ENCODE measurements around the gene RAD51B. TPM values are rescaled to one million over a fixed set of nuclear protein-coding genes. Genes with fewer than 3 reads are reported as not detected.
A peak's percentile ranks its signal among the peaks of the same experiment; 100 is the strongest.

RAD51B gene
- polyA plus RNA-seq, 3 donors, result 3.6 to 11.6 (median 9.4) TPM

- Mint-ChIP-seq H3K4me3 (no peak overlapping the region), H3K9me3 (no peaks in the 10 kb centered on the region), H3K27ac (peak overlapping the region in 1 of 7 donors; percentile 20), H3K36me3 (peaks cover 0 to 4% of the 10 kb centered on the region in 2 donors), H3K27me3 (ENCODE audit: low read depth in 3 of 3) (no peaks in the 10 kb centered on the region), H3K4me1 (peaks cover 28% of the 10 kb centered on the region)
- Histone ChIP-seq H3K27me3 (ENCODE audit: control insufficient read depth in 2 of 2, insufficient read depth in 2 of 2, low read length in 2 of 2) (no peaks in the 10 kb centered on the region), H3K4me1 (ENCODE audit: control insufficient read depth in 1 of 2, insufficient read depth in 2 of 2, low read length in 2 of 2) (peaks cover 13% of the 10 kb centered on the region in 2 donors), H2AFZ (ENCODE audit: insufficient read depth, low read depth, low read length, poor library complexity, severe bottlenecking) (no peak overlapping the region), H3K9ac (ENCODE audit: insufficient read depth, low read length, poor library complexity, severe bottlenecking) (no peak overlapping the region), H3K27ac (ENCODE audit: low read depth in 1 of 2, low read length in 2 of 2) (no peak overlapping the region), H4K20me1 (ENCODE audit: insufficient read depth, low read length) (no peaks in the 10 kb centered on the region), H3K79me2 (ENCODE audit: insufficient read depth, low read length) (no peaks in the 10 kb centered on the region), H3K36me3 (replicated peaks in 1 of 2; ENCODE audit: control insufficient read depth in 1 of 2, insufficient read depth in 2 of 2, low read length in 2 of 2) (no peaks in the 10 kb centered on the region), H3K9me3 (replicated peaks in 1 of 2; ENCODE audit: control insufficient read depth in 1 of 2, insufficient read depth in 1 of 2, low read length in 2 of 2) (no peaks in the 10 kb centered on the region), H3K4me2 (replicated peaks; ENCODE audit: extremely low read depth, low read length, poor library complexity, severe bottlenecking) (no peak overlapping the region), H3K4me3 (replicated peaks in 1 of 3; ENCODE audit: low read depth in 2 of 3, low read length in 3 of 3) (no peak overlapping the region)
- no peak for DNase-seq
- no peak for TF ChIP-seq CTCF (IDR thresholded peaks at IDR 0.05)
- intact Hi-C loops (cut with micrococcal nuclease), result no loop called here
- 95% methylated on average over 6 of the region's 7 CpGs for WGBS (ENCODE audit: insufficient coverage)
Observed at GRCh38 chr14:68402525-68403101, 583.0 kb downstream of the RAD51B start.

- Histone ChIP-seq H2AFZ (ENCODE audit: insufficient read depth, low read depth, low read length, poor library complexity, severe bottlenecking) (no peak overlapping the region), H3K9ac (ENCODE audit: insufficient read depth, low read length, poor library complexity, severe bottlenecking) (no peak overlapping the region), H3K4me1 (ENCODE audit: control insufficient read depth in 1 of 2, insufficient read depth in 2 of 2, low read length in 2 of 2) (peaks cover 5 to 6% of the 10 kb centered on the region in 2 donors), H3K27ac (ENCODE audit: low read depth in 1 of 2, low read length in 2 of 2) (no peak overlapping the region), H3K9me3 (replicated peaks in 1 of 2; ENCODE audit: control insufficient read depth in 1 of 2, insufficient read depth in 1 of 2, low read length in 2 of 2) (no peaks in the 10 kb centered on the region), H4K20me1 (ENCODE audit: insufficient read depth, low read length) (no peaks in the 10 kb centered on the region), H3K36me3 (replicated peaks in 1 of 2; ENCODE audit: control insufficient read depth in 1 of 2, insufficient read depth in 2 of 2, low read length in 2 of 2) (no peaks in the 10 kb centered on the region), H3K27me3 (ENCODE audit: control insufficient read depth in 2 of 2, insufficient read depth in 2 of 2, low read length in 2 of 2) (no peaks in the 10 kb centered on the region), H3K4me2 (replicated peaks; ENCODE audit: extremely low read depth, low read length, poor library complexity, severe bottlenecking) (no peak overlapping the region), H3K4me3 (replicated peaks in 1 of 3; ENCODE audit: low read depth in 2 of 3, low read length in 3 of 3) (no peak overlapping the region), H3K79me2 (ENCODE audit: insufficient read depth, low read length) (no peaks in the 10 kb centered on the region)
- Mint-ChIP-seq H3K36me3 (peaks cover 0 to 4% of the 10 kb centered on the region in 2 donors), H3K4me1 (peaks cover 26% of the 10 kb centered on the region), H3K9me3 (no peaks in the 10 kb centered on the region), H3K4me3 (no peak overlapping the region), H3K27me3 (ENCODE audit: low read depth in 3 of 3) (peaks cover 0 to 3% (median 1%) of the 10 kb centered on the region in 3 donors), H3K27ac (peak overlapping the region in 2 of 7 donors; percentile 23 to 42)
- TF ChIP-seq CTCF (IDR thresholded peaks at IDR 0.05), result no peak
- intact Hi-C loops (cut with micrococcal nuclease), result no loop called here
- DNase-seq, result no peak
- WGBS (ENCODE audit: insufficient coverage), result no CpG with 5 or more reads among the region's 4 CpGs
Observed at GRCh38 chr14:68403191-68404145, 583.9 kb downstream of the RAD51B start.
